ENCODE results near the gene COL6A3. TPM values are rescaled to one million over a fixed set of nuclear protein-coding genes. Genes with fewer than 3 reads are reported as not detected.
A peak's percentile ranks its signal among the peaks of the same experiment; 100 is the strongest.

The COL6A3 gene
- total and polyA plus RNA-seq, 2 experiments from 2014 or later, result 1.3 to 4.1 TPM

DNA sequence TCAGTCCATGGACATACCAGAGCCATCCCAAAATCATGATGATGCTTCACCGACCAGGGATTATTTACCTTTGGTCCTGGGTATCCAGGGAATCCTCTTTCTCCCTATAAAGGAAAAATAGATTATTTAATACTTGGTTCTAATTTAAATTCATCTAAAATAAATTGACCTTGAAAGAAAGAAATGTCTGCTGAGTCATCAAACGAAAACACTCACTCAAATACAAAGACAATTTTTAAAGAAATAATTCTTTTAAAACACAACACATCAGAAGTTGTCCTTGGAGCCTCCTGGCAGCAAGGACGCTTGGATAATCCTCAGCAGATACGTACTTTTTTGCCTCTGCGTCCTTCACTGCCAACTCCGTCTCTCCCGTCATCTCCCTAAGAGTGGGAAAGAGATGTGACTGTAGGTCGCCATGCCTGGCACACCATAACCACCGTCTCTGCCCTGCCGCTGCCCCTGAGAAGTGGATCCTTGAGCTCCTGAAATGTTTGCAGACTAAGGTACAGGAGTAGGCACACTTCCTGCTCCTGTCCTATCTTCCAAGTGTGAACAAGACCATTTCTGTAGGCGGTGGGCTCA is 65.6 kb downstream of the COL6A3 start:
- TF ChIP-seq, protein P1, sequence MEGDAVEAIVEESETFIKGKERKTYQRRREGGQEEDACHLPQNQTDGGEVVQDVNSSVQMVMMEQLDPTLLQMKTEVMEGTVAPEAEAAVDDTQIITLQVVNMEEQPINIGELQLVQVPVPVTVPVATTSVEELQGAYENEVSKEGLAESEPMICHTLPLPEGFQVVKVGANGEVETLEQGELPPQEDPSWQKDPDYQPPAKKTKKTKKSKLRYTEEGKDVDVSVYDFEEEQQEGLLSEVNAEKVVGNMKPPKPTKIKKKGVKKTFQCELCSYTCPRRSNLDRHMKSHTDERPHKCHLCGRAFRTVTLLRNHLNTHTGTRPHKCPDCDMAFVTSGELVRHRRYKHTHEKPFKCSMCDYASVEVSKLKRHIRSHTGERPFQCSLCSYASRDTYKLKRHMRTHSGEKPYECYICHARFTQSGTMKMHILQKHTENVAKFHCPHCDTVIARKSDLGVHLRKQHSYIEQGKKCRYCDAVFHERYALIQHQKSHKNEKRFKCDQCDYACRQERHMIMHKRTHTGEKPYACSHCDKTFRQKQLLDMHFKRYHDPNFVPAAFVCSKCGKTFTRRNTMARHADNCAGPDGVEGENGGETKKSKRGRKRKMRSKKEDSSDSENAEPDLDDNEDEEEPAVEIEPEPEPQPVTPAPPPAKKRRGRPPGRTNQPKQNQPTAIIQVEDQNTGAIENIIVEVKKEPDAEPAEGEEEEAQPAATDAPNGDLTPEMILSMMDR (IDR thresholded peaks at IDR 0.05; ENCODE audit: low read depth, low read length), result no peak
- no peak overlapping the region for H3K27ac ChIP-seq

DNA sequence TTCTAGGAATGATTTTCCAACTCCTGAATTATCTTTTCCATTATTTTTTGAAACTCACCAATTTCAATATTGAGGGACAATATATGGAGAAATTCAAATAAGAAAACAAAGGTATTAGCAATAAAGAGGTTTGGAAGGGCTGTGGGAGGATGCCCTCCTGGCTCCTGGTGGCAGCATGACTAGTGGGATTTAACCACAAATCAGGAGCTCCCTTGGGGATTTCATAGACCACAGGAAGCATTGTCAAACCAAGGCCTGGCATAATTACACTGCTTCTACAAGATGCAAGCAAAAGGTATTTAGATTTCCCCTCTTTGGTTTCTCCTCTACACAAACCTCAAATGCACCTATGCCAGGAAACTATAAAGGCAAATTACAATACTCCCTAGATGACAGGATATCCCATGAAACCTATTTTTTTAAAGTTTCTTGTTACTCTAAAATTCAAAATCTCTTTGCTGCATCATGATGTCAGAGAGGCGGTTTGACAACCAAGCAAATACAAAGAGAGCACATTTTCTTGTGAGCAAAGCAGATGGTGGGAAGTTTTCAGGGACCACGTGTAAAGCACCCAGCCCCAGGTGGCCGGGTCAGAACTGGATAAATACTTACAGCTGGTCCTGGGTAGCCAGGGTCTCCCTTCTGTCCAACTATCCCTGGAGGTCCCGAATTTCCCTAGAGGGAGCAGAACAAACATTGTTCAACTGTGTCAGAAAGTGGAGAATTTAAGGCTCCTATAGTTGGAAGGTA is 67.9 kb downstream of the COL6A3 start:
- Histone ChIP-seq H3K27me3 (no peaks in the 10 kb centered on the region), H3K27ac (no peak overlapping the region), H3K9me3 (ENCODE audit: low read depth) (no peaks in the 10 kb centered on the region), H3K36me3 (no peaks in the 10 kb centered on the region), H3K4me1 (ENCODE audit: low read depth) (no peaks in the 10 kb centered on the region), H3K4me3 (no peak overlapping the region)
- TF ChIP-seq, protein P1 (IDR thresholded peaks at IDR 0.05; ENCODE audit: low read depth, low read length), result no peak
- peak in 1 of 2 donors; percentile 38 for DNase-seq (ENCODE audit: low read depth in 1 of 2, low spot score in 1 of 2)

More for the DNA sequence above, 65.6 kb downstream of the COL6A3 start:
- no peaks in the 10 kb centered on the region for H3K9me3 ChIP-seq (ENCODE audit: low read depth)
- no peak overlapping the region for H3K4me3 ChIP-seq
- no peaks in the 10 kb centered on the region for H3K27me3 ChIP-seq
- no peaks in the 10 kb centered on the region for H3K36me3 ChIP-seq
- DNase-seq (ENCODE audit: low read depth in 1 of 2, low spot score in 1 of 2), result no peak
- peaks cover 3% of the 10 kb centered on the region for H3K4me1 ChIP-seq (ENCODE audit: low read depth)

DNA sequence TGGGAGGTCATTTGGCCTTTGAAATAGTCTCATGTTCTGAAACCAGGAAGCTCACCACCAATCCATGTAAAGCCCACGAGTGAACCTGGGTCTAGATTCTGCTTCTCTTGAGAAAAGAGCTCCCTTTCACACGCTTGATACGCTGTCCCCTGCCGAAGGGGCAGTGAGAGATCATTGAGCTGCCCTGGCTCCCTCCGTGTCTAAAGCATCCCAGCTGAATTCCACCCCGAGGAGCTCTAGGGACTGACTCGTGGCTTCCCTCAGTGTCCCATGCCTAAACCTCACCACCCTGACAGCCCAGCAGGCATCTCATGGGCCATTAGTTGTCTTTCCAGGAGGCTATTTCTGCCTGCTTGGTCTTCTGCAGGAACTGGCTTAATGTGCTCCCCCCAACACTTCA is 68.6 kb downstream of the COL6A3 start:
- Histone ChIP-seq H3K27ac (no peak overlapping the region), H3K4me3 (no peak overlapping the region), H3K36me3 (no peaks in the 10 kb centered on the region), H3K9me3 (ENCODE audit: low read depth) (no peaks in the 10 kb centered on the region), H3K4me1 (ENCODE audit: low read depth) (no peaks in the 10 kb centered on the region), H3K27me3 (no peaks in the 10 kb centered on the region)
- DNase-seq (ENCODE audit: low read depth in 1 of 2, low spot score in 1 of 2), result no peak
- TF ChIP-seq, protein P1 (IDR thresholded peaks at IDR 0.05; ENCODE audit: low read depth, low read length), result no peak

DNA sequence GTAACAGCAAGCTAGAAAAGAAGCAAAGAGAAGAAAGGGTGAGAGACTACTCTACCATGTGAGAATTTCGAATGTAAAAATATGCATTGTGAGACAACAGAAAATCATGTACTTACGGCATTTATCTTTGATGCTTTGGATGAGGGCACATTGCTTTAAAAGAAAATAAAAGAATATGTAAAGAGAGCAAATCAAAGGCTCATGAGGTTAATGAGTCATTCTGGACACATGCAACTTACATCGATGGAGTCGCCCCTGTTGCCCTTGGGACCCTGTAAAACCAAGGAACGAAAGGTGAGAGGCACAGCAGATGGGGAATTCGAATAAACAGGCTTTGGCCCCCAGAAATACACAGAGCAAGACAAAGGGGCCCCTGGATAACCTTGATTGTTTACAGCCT is 69.0 kb downstream of the COL6A3 start:
- no peak for DNase-seq (ENCODE audit: low read depth in 1 of 2, low spot score in 1 of 2)
- no peak overlapping the region for H3K27ac ChIP-seq
- no peaks in the 10 kb centered on the region for H3K4me1 ChIP-seq (ENCODE audit: low read depth)
- H3K4me3 ChIP-seq, result no peak overlapping the region
- no peaks in the 10 kb centered on the region for H3K27me3 ChIP-seq
- H3K9me3 ChIP-seq (ENCODE audit: low read depth), result no peaks in the 10 kb centered on the region
- TF ChIP-seq, protein P1 (IDR thresholded peaks at IDR 0.05; ENCODE audit: low read depth, low read length), result no peak
- no peaks in the 10 kb centered on the region for H3K36me3 ChIP-seq

DNA sequence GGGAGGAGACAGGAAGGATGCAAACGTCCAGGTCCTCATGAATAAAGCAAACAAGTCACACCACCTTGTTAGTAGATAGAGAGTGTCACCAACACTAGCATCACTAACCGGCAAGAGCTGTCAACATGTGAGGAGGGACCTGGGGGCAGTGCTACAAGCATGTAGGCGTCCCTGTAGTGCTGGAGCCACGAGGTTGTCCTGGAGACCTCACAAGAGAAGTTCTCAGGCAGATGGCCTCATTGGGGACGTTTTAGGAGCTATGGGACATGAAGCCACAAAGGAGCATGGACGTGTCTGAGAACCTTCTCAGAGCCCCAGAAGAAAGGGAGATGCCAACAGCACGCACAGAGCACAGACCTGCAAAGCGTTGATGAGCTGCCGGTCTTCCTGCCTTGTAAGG is 70.0 kb downstream of the COL6A3 start:
- H3K27ac ChIP-seq, result no peak overlapping the region
- no peaks in the 10 kb centered on the region for H3K27me3 ChIP-seq
- TF ChIP-seq, protein P1 (IDR thresholded peaks at IDR 0.05; ENCODE audit: low read depth, low read length), result no peak
- H3K36me3 ChIP-seq, result no peaks in the 10 kb centered on the region
- DNase-seq (ENCODE audit: low read depth in 1 of 2, low spot score in 1 of 2), result no peak
- no peaks in the 10 kb centered on the region for H3K4me1 ChIP-seq (ENCODE audit: low read depth)
- no peaks in the 10 kb centered on the region for H3K9me3 ChIP-seq (ENCODE audit: low read depth)
- H3K4me3 ChIP-seq, result no peak overlapping the region
